SK-N-MC (cell line): Measurements from ENCODE around the gene IRF3.

Experiments
- EZH2 ChIP-seq: fragments of 200-600 bp; sonication (generic); IDR thresholded peaks from one replicate; pipeline ENCODE4 v1.6.1; 2017; ENCODE audit warnings: antibody characterized with exemption
- POLR2AphosphoS5 ChIP-seq: IDR thresholded peaks from 2 replicates; pipeline ENCODE4 v1.6.1; 2012; ENCODE audit warnings: mild to moderate bottlenecking, low read depth, low read length, borderline replicate concordance

- TF ChIP-seq EZH2 (no peak), POLR2AphosphoS5 (no peak)
Observed at GRCh38 chr19:49683814-49684250, 18.2 kb upstream of the IRF3 start.
